Upper lobe of left lung (tissue), 6 donors: Measurements from ENCODE around the gene CATSPERE. TPM values are rescaled to one million over a fixed set of nuclear protein-coding genes. Genes with fewer than 3 reads are reported as not detected.
"Not testable (repeated sequence)": the region's sequence is repeated elsewhere in the genome, so short reads cannot be mapped to it uniquely, and the experiment has no call there.

ENCODE experiments used
- ATAC-seq, 2 donors: fragments of 200-7000 bp; cut with Tn5 transposase; one replicate each; pipeline ENCODE4 v1.9.1; 2022; ENCODE audit warnings: mild to moderate bottlenecking in 2 of 2, moderate library complexity in 2 of 2; ENCODE audit not compliant: low FRiP score in 2 of 2
- DNase-seq, 2 donors: peaks; one replicate each; pipeline ENCODE4 v3.0.0-alpha.2; 2019 to 2020
- H3K27ac ChIP-seq, 4 donors: fragments of 200-600 bp; sonication (generic); one replicate each; pipeline ENCODE4 v1.5.1; 2016 to 2019
- H3K27me3 ChIP-seq, 4 donors: fragments of 200-600 bp; sonication (generic); one replicate each; pipeline ENCODE4 v1.5.1; 2017 to 2019
- H3K36me3 ChIP-seq, 4 donors: fragments of 200-600 bp; sonication (generic); one replicate each; pipeline ENCODE4 v1.5.1; 2016 to 2019
- H3K4me1 ChIP-seq, 4 donors: fragments of 200-600 bp; sonication (generic); one replicate each; pipeline ENCODE4 v1.5.1; 2018 to 2019
- H3K4me3 ChIP-seq, 4 donors: fragments of 200-600 bp; sonication (generic); one replicate each; pipeline ENCODE4 v1.5.1; 2017 to 2019; ENCODE audit warnings: mild to moderate bottlenecking in 2 of 4, moderate library complexity in 1 of 4
- H3K9me3 ChIP-seq, 4 donors: fragments of 200-600 bp; sonication (generic); one replicate each; pipeline ENCODE4 v1.5.1; 2018 to 2019
- CTCF ChIP-seq, 6 experiments: fragments of 450-650 bp in 4 of 6; fragments of 200-600 bp in 2 of 6; sonication (generic) in 2 of 6; IDR thresholded peaks; one replicate each; pipeline ENCODE4 v1.5.1; 2016 to 2019; ENCODE audit warnings: antibody characterized with exemption in 6 of 6
- EP300 ChIP-seq, 4 donors: sonication (generic); formaldehyde crosslinking; IDR thresholded peaks; one replicate each; pipeline ENCODE4 v1.5.1; 2017; ENCODE audit warnings: antibody characterized with exemption in 4 of 4, control low read depth in 2 of 4
- POLR2A ChIP-seq, 4 donors: fragments of 450-650 bp; IDR thresholded peaks; one replicate each; pipeline ENCODE4 v1.5.1; 2016 to 2017; ENCODE audit warnings: antibody characterized with exemption in 4 of 4, mild to moderate bottlenecking in 2 of 4
- POLR2AphosphoS5 ChIP-seq, 2 donors: sonication (generic); formaldehyde crosslinking; IDR thresholded peaks; one replicate each; pipeline ENCODE4 v1.5.1; 2017; ENCODE audit warnings: antibody characterized with exemption in 2 of 2
- WGBS, 2 donors: methylation state at CpG; one replicate each; pipeline ENCODE4 v1.1.5; 2017 to 2018; 5-methylcytosine and 5-hydroxymethylcytosine counted together
- total RNA-seq, 6 donors: library from RNA; depleted of rRNA in 4 of 6; stranded (reverse); fragments of >200 nt in 4 of 6; gene quantifications; one replicate each; pipeline versions ENCODE4 v1.1.0 to v1.2.1, GENCODE V29; 2016 to 2021
- donor health status: DM: no; HTN: no; CAD: no; lungs with moderate emphysema.
- donor health status: DM: no; HTN: yes; CAD: no; lungs with severe emphysema.

Gene CATSPERE
- total RNA-seq, 6 donors from 2014 or later, result 0.91 to 2.4 (median 1.4) TPM; not detected in 1

DNA sequence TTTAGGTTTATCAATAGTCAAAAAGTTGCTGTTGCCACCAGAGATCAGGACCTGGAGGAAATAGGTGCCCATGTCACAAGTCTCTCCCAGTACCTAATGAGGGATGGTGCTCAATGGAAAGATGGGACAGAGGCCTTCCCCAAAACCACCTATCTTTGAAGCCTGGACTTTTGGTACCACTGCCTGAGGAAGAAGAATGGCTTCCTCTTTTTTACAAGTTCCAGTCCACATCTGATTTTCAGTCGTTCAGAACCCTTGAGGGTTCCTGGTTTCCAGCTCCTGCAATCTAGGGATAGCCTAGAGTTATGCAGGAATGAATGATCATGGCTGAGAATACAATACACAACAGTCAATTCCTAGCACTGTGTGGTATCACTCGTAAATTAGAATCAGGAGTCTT lies 5.7 kb downstream of the CATSPERE start:
- Histone ChIP-seq H3K27me3 (no peaks in the 10 kb centered on the region), H3K9me3 (no peaks in the 10 kb centered on the region), H3K27ac (no peak overlapping the region), H3K4me1 (no peaks in the 10 kb centered on the region), H3K36me3 (no peaks in the 10 kb centered on the region), H3K4me3 (no peak overlapping the region)
- DNase-seq, result no peak
- TF ChIP-seq POLR2AphosphoS5 (IDR thresholded peaks at IDR 0.05), result no peak
- TF ChIP-seq CTCF (IDR thresholded peaks at IDR 0.05), result no peak
- TF ChIP-seq POLR2A (IDR thresholded peaks at IDR 0.05), result no peak
- no peak for TF ChIP-seq EP300 (IDR thresholded peaks at IDR 0.05)
- whole genome bisulfite sequencing, 2 donors, result 81 to 85% methylated on average over 2 of the region's 2 CpGs
- no peak for ATAC-seq

DNA sequence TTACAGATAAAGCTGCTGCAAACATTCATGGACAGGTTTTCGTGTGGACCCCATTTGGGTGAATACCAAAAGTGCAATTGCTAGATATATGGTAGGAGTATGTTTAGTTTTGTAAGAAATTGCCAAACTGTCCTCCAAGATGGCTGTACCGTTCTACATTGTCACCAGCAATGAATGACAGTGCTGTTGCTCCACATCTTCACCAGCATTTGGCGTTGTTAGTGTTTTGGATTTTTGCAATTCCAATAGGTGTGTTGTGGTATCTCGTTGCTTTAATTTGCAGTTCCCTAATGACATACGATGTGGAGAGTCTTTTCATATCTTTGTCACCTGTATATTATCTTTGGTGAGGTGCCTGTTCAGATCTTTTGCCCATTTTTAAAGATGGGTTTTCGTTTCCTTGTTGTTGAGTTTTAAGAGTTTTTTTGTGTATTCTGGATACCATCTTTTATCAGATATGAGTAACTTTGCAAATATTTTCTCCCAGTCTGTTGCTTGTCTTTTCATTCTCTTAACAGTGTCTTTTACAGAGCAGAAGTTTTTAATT lies 12.1 kb downstream of the CATSPERE start:
- Histone ChIP-seq H3K4me1 (no peaks in the 10 kb centered on the region), H3K27me3 (no peaks in the 10 kb centered on the region), H3K4me3 (no peak overlapping the region), H3K27ac (no peak overlapping the region), H3K9me3 (no peaks in the 10 kb centered on the region), H3K36me3 (no peaks in the 10 kb centered on the region)
- TF ChIP-seq POLR2AphosphoS5 (IDR thresholded peaks at IDR 0.05) (no peak), EP300 (IDR thresholded peaks at IDR 0.05) (no peak), CTCF (IDR thresholded peaks at IDR 0.05) (no peak)
- WGBS, 2 donors, result 90 to 98% methylated on average over 6 of the region's 6 CpGs
- ATAC-seq (no peak), DNase-seq (no peak)

DNA sequence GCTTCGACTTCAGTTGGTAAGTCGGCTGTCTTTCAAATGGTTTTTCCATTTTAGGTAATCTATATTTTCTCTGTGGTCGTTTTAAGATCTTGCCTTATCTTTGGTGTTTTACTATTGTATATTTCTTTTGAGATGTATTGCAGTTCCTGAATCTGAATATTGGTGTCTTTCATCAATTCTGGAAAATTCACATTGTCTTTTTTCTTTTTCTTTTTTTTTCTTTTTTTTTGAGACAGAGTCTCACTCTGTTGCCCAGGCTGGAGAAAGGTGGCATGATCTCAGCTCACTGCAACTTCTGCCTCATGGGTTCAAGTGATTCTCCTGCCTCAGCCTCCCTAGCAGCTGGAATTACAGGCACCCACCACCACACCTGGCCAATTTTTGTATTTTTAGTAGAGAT lies 23.9 kb downstream of the CATSPERE start:
- H3K27ac ChIP-seq, DNase-seq, H3K36me3 ChIP-seq, H3K27me3 ChIP-seq, ATAC-seq, H3K4me1 ChIP-seq, H3K9me3 ChIP-seq, H3K4me3 ChIP-seq: not testable (repeated sequence)
- WGBS, 2 donors, result 65 to 77% methylated on average over 3 of the region's 3 CpGs

DNA sequence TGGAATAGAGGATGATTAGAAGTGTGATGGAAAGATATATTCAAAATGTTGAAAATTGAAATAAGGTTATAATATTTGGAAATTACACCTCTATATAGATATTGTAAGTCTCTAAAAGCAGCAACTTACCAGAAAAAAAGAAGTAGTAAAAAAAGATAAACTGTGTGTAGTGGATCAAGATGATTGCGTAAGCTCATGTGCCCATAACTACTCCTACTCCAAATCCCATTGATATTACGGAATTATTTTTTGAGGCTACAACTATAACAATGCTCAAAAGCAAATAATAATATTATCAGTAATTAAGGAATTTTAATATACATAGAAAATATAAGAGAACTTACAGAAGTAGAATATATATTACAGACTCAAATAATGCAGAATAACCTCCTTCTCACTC lies 33.6 kb downstream of the CATSPERE start:
- 91 to 96% methylated on average over 2 of the region's 2 CpGs for WGBS, 2 donors
- no peaks in the 10 kb centered on the region for H3K9me3 ChIP-seq
- no peaks in the 10 kb centered on the region for H3K36me3 ChIP-seq
- H3K27me3 ChIP-seq, result no peaks in the 10 kb centered on the region
- no peak for ATAC-seq
- TF ChIP-seq POLR2A (IDR thresholded peaks at IDR 0.05), result no peak
- no peak for TF ChIP-seq POLR2AphosphoS5 (IDR thresholded peaks at IDR 0.05)
- TF ChIP-seq CTCF (IDR thresholded peaks at IDR 0.05), result no peak
- no peak for TF ChIP-seq EP300 (IDR thresholded peaks at IDR 0.05)
- no peak for DNase-seq
- no peaks in the 10 kb centered on the region for H3K4me1 ChIP-seq
- no peak overlapping the region for H3K27ac ChIP-seq
- H3K4me3 ChIP-seq, result no peak overlapping the region

GRCh38 chr1:244496186-244496585 lies 35.1 kb downstream of the CATSPERE start:
- 59 to 88% methylated on average over 1 of the region's 1 CpG for WGBS, 2 donors
- TF ChIP-seq POLR2A (IDR thresholded peaks at IDR 0.05) (no peak), EP300 (IDR thresholded peaks at IDR 0.05) (no peak), CTCF (IDR thresholded peaks at IDR 0.05) (no peak), POLR2AphosphoS5 (IDR thresholded peaks at IDR 0.05) (no peak)
- H3K4me3 ChIP-seq, result no peak overlapping the region
- no peak for ATAC-seq
- no peaks in the 10 kb centered on the region for H3K36me3 ChIP-seq
- no peaks in the 10 kb centered on the region for H3K4me1 ChIP-seq
- no peaks in the 10 kb centered on the region for H3K9me3 ChIP-seq
- no peak for DNase-seq
- H3K27ac ChIP-seq, result no peak overlapping the region
- H3K27me3 ChIP-seq, result no peaks in the 10 kb centered on the region
